ENCODE measurements around the gene CENPB.

GRCh38 chr20:3794701-3795420 lies 8.3 kb upstream of the CENPB start:
- no peak for TF ChIP-seq CTCF (IDR thresholded peaks at IDR 0.05)
- no peak for TF ChIP-seq ZFX (IDR thresholded peaks at IDR 0.05; ENCODE audit: borderline replicate concordance)
